ENCODE measurements around the gene PIK3CD. TPM values are rescaled to one million over a fixed set of nuclear protein-coding genes. Genes with fewer than 3 reads are reported as not detected.
A peak's percentile ranks its signal among the peaks of the same experiment; 100 is the strongest.

The PIK3CD gene
- total and polyA plus RNA-seq, 2 experiments from 2014 or later, result 6.6 to 32.1 TPM

- TF ChIP-seq, protein P1, sequence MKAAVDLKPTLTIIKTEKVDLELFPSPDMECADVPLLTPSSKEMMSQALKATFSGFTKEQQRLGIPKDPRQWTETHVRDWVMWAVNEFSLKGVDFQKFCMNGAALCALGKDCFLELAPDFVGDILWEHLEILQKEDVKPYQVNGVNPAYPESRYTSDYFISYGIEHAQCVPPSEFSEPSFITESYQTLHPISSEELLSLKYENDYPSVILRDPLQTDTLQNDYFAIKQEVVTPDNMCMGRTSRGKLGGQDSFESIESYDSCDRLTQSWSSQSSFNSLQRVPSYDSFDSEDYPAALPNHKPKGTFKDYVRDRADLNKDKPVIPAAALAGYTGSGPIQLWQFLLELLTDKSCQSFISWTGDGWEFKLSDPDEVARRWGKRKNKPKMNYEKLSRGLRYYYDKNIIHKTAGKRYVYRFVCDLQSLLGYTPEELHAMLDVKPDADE (IDR thresholded peaks at IDR 0.05), result no peak
Observed at GRCh38 chr1:9766759-9767442, 115.4 kb downstream of the PIK3CD start (continued).

DNA sequence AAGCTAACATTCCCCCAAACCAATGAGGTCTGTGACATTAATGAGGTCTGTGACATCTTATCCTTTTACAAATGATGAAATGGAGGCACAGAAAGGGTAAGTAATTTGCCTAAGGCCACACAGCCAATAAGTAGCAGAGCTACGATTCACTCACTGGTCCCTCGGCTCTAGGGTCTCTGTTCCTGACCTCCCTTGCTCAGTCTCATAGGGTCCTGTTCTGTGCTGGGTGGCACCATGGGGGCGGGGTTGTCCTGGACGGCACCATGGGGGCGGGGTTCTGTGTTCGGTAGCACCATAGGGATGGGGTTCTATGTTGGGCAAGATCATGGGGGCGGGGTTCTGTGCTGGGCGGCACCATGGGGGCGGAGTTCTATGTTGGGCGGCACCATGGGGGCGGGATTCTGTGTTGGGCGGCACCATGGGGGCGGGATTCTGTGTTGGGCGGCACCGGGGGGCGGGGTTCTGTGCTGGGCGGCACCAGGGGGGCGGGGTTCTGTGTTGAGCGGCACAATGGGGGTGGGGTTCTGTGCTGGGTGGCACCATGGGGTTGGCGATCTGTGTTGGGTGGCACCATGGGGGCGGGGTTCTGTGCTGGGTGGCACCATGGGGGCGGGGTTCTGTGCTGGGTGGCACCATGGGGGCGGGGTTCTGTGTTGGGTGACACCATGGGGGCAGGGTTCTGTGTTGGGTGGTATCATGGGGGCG lies 116.6 kb downstream of the PIK3CD start:
- Histone ChIP-seq H3K4me3 (no peak overlapping the region), H3F3A (replicated peaks; ENCODE audit: low read depth) (0 out of 2 replicates have a peak, but pooled peaks cover 10% of the 10 kb centered on the region), H3K9me2 (ENCODE audit: insufficient read depth) (peaks cover 5% of the 10 kb centered on the region; the same call in 1 of the 2 replicates), H3K27me3 (ENCODE audit: insufficient read depth) (no peaks in the 10 kb centered on the region), H3K27ac (ENCODE audit: low read depth) (no peak overlapping the region), H3K79me2 (replicated peaks; ENCODE audit: insufficient read depth) (peaks cover 47% of the 10 kb centered on the region), H3K4me2 (no peak overlapping the region), H2AFZ (no peak overlapping the region), H4K20me1 (replicated peaks; ENCODE audit: insufficient read depth) (peaks cover 31% of the 10 kb centered on the region), H3K4me1 (ENCODE audit: insufficient read depth) (peaks cover 15% of the 10 kb centered on the region), H3K36me3 (ENCODE audit: insufficient read depth) (peaks cover 11% of the 10 kb centered on the region; the same call in 1 of the 2 replicates)
- Mint-ChIP-seq H3K9me3 (no peaks in the 10 kb centered on the region), H3K36me3 (ENCODE audit: low read depth) (peaks cover 28% of the 10 kb centered on the region), H3K4me1 (peaks cover 22% of the 10 kb centered on the region), H3K27ac (no peak overlapping the region), H3K4me3 (no peak overlapping the region), H3K27me3 (ENCODE audit: insufficient read depth, low read depth, poor library complexity) (peaks cover 13% of the 10 kb centered on the region)
- ATAC-seq, result no peak; the same call in 2 of the 3 replicates
- peak; percentile 57 for DNase-seq (ENCODE audit: low spot score)
- TF ChIP-seq POLR2AphosphoS5 (IDR thresholded peaks at IDR 0.05; ENCODE audit: low read depth) (no peak), NANOG (IDR thresholded peaks at IDR 0.05; ENCODE audit: borderline replicate concordance) (no peak), ZNF331 (CRISPR knock-in tag; IDR thresholded peaks at IDR 0.05; ENCODE audit: low read depth) (no peak), ZNF114 (CRISPR knock-in tag; IDR thresholded peaks at IDR 0.05) (no peak), STAT1 (IDR thresholded peaks at IDR 0.05; ENCODE audit: unreplicated experiment) (no peak), CTCF (conservative IDR thresholded peaks at IDR 0.05; ENCODE audit: low read depth in 2 of 2) (no peak), JUNB (IDR thresholded peaks at IDR 0.05; ENCODE audit: unreplicated experiment) (no peak), EZH2 (IDR thresholded peaks at IDR 0.05; ENCODE audit: low read depth, unreplicated experiment) (no peak), CREB1 (CRISPR knock-in tag; IDR thresholded peaks at IDR 0.05; ENCODE audit: low read depth) (no peak), EZH2phosphoT487 (IDR thresholded peaks at IDR 0.05; ENCODE audit: unreplicated experiment) (no peak)
- TF ChIP-seq, protein P1 (IDR thresholded peaks at IDR 0.05), result no peak
- TF ChIP-seq, protein P2, sequence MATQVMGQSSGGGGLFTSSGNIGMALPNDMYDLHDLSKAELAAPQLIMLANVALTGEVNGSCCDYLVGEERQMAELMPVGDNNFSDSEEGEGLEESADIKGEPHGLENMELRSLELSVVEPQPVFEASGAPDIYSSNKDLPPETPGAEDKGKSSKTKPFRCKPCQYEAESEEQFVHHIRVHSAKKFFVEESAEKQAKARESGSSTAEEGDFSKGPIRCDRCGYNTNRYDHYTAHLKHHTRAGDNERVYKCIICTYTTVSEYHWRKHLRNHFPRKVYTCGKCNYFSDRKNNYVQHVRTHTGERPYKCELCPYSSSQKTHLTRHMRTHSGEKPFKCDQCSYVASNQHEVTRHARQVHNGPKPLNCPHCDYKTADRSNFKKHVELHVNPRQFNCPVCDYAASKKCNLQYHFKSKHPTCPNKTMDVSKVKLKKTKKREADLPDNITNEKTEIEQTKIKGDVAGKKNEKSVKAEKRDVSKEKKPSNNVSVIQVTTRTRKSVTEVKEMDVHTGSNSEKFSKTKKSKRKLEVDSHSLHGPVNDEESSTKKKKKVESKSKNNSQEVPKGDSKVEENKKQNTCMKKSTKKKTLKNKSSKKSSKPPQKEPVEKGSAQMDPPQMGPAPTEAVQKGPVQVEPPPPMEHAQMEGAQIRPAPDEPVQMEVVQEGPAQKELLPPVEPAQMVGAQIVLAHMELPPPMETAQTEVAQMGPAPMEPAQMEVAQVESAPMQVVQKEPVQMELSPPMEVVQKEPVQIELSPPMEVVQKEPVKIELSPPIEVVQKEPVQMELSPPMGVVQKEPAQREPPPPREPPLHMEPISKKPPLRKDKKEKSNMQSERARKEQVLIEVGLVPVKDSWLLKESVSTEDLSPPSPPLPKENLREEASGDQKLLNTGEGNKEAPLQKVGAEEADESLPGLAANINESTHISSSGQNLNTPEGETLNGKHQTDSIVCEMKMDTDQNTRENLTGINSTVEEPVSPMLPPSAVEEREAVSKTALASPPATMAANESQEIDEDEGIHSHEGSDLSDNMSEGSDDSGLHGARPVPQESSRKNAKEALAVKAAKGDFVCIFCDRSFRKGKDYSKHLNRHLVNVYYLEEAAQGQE (IDR thresholded peaks at IDR 0.05; ENCODE audit: unreplicated experiment), result no peak
